Mesenchymal stem cell (in vitro differentiated cells and primary cell): ENCODE data around the gene GGACT.

Source experiments
- DNase-seq: peaks from one replicate; pipeline ENCODE4 v3.0.0-alpha.2; 2013
- H2AFZ ChIP-seq: one replicate; pipeline ENCODE4 v1.6.1; 2013; ENCODE audit warnings: low read depth, mild to moderate bottlenecking, control low read depth, inconsistent platforms, low read length, moderate library complexity
- H2AK5ac ChIP-seq: 2 replicates; pipeline ENCODE4 v1.6.1; 2013; ENCODE audit warnings: low read length, moderate library complexity, mild to moderate bottlenecking, inconsistent platforms; ENCODE audit not compliant: severe bottlenecking
- H2BK120ac ChIP-seq: one replicate; pipeline ENCODE4 v1.6.1; 2013; ENCODE audit warnings: low read depth, mild to moderate bottlenecking, inconsistent platforms, low read length, moderate library complexity
- H2BK12ac ChIP-seq, 2 experiments: one replicate each; pipeline ENCODE4 v1.6.1; 2013; ENCODE audit warnings: inconsistent platforms in 2 of 2, low read length in 2 of 2, mild to moderate bottlenecking in 2 of 2, moderate library complexity in 2 of 2, control low read depth in 1 of 2
- H2BK15ac ChIP-seq: one replicate; pipeline ENCODE4 v1.6.1; 2013; ENCODE audit warnings: mild to moderate bottlenecking, low read depth, inconsistent platforms; ENCODE audit not compliant: poor library complexity, severe bottlenecking
- H2BK5ac ChIP-seq: 2 replicates; pipeline ENCODE4 v1.6.1; 2013; ENCODE audit warnings: low read depth, mild to moderate bottlenecking, low read length, control low read depth, inconsistent platforms; ENCODE audit not compliant: poor library complexity, severe bottlenecking
- H3K14ac ChIP-seq, 2 experiments: one replicate each; pipeline ENCODE4 v1.6.1; 2013; ENCODE audit warnings: inconsistent platforms in 2 of 2, low read length in 2 of 2, control low read depth in 1 of 2, mild to moderate bottlenecking in 1 of 2, moderate library complexity in 1 of 2
- H3K18ac ChIP-seq, 2 experiments: one replicate each; pipeline ENCODE4 v1.6.1; 2013; ENCODE audit warnings: inconsistent platforms in 2 of 2, low read length in 2 of 2, control low read depth in 1 of 2, low read depth in 1 of 2, mild to moderate bottlenecking in 1 of 2
- H3K23ac ChIP-seq, 2 experiments: one replicate each; pipeline ENCODE4 v1.6.1; 2013; ENCODE audit warnings: inconsistent platforms in 2 of 2, low read length in 2 of 2, mild to moderate bottlenecking in 2 of 2, moderate library complexity in 2 of 2, control low read depth in 1 of 2
- H3K27ac ChIP-seq: 2 replicates; pipeline ENCODE4 v1.5.1; 2013; ENCODE audit warnings: mild to moderate bottlenecking, moderate library complexity, low read length, control low read depth, inconsistent platforms; ENCODE audit not compliant: poor library complexity, severe bottlenecking
- H3K27me3 ChIP-seq, 2 experiments: 2 replicates each; pipeline versions ENCODE4 v1.6.1 to v1.7.0; 2013; ENCODE audit warnings: low read length in 2 of 2, mild to moderate bottlenecking in 2 of 2, moderate library complexity in 2 of 2, control low read depth in 1 of 2, inconsistent platforms in 1 of 2; ENCODE audit not compliant: control insufficient read depth in 1 of 2, insufficient read depth in 1 of 2
- H3K36me3 ChIP-seq, 2 experiments: 2 replicates each; pipeline versions ENCODE4 v1.6.1 to v1.7.0; 2013; ENCODE audit warnings: low read length in 2 of 2, control low read depth in 1 of 2, inconsistent platforms in 1 of 2, low read depth in 1 of 2, mild to moderate bottlenecking in 1 of 2; ENCODE audit not compliant: insufficient read depth in 2 of 2, control insufficient read depth in 1 of 2
- H3K4ac ChIP-seq, 2 experiments: one replicate each; pipeline ENCODE4 v1.6.1; 2013; ENCODE audit warnings: inconsistent platforms in 2 of 2, low read length in 2 of 2, mild to moderate bottlenecking in 2 of 2, moderate library complexity in 2 of 2, control low read depth in 1 of 2, low read depth in 1 of 2
- H3K4me1 ChIP-seq: 2 replicates; pipeline ENCODE4 v1.6.1; 2013; ENCODE audit warnings: low read depth, low read length, control low read depth; ENCODE audit not compliant: control insufficient read depth, insufficient read depth
- H3K4me2 ChIP-seq: 2 replicates; pipeline ENCODE4 v1.6.1; 2013; ENCODE audit warnings: low read length, mild to moderate bottlenecking, inconsistent platforms; ENCODE audit not compliant: poor library complexity, severe bottlenecking
- H3K4me3 ChIP-seq, 2 experiments: 2 replicates each; pipeline versions ENCODE4 v1.5.1 to v1.7.0; 2013; ENCODE audit warnings: low read length in 2 of 2, mild to moderate bottlenecking in 2 of 2, control low read depth in 1 of 2, low read depth in 1 of 2; ENCODE audit not compliant: insufficient read depth in 1 of 2
- H3K79me1 ChIP-seq: replicated peaks from 2 replicates; pipeline ENCODE4 v1.6.1; 2013; ENCODE audit warnings: mild to moderate bottlenecking, control low read depth, low read length, inconsistent platforms; ENCODE audit not compliant: poor library complexity, severe bottlenecking
- H3K9ac ChIP-seq: 2 replicates; pipeline ENCODE4 v1.7.0; 2013; ENCODE audit warnings: mild to moderate bottlenecking, low read length, moderate library complexity
- H3K9me3 ChIP-seq: 2 replicates; pipeline ENCODE4 v1.7.0; 2013; ENCODE audit warnings: mild to moderate bottlenecking, low read length; ENCODE audit not compliant: control insufficient read depth
- H4K8ac ChIP-seq: one replicate; pipeline ENCODE4 v1.6.1; 2013; ENCODE audit warnings: inconsistent platforms, mild to moderate bottlenecking, low read length, moderate library complexity
- H4K91ac ChIP-seq: one replicate; pipeline ENCODE4 v1.6.1; 2013; ENCODE audit warnings: mild to moderate bottlenecking, low read length, inconsistent platforms
- WGBS: methylation state at CpG from one replicate; pipeline ENCODE4 v1.1.7; 2013; ENCODE audit warnings: mixed read lengths; 5-methylcytosine and 5-hydroxymethylcytosine counted together

Gene GGACT

GRCh38 chr13:100560498-100561157, 28.0 kb downstream of the GGACT start:
- Histone ChIP-seq H3K9ac (no peak overlapping the region), H3K4ac (no peak overlapping the region), H3K36me3 (no peaks in the 10 kb centered on the region), H3K27me3 (no peaks in the 10 kb centered on the region), H3K18ac (no peak overlapping the region), H2BK15ac (no peak overlapping the region), H4K91ac (no peak overlapping the region), H2AFZ (no peak overlapping the region), H3K79me1 (peaks cover 2% of the 10 kb centered on the region), H2BK12ac (no peak overlapping the region), H3K4me1 (peaks cover 6% of the 10 kb centered on the region), H3K4me2 (no peak overlapping the region), H3K14ac (no peak overlapping the region), H3K4me3 (no peak overlapping the region), H3K9me3 (peaks cover 1% of the 10 kb centered on the region), H3K23ac (no peak overlapping the region), H2BK5ac (no peak overlapping the region), H2BK120ac (no peak overlapping the region), H2AK5ac (no peak overlapping the region), H4K8ac (no peak overlapping the region), H3K27ac (no peak overlapping the region)
- no peak for DNase-seq
- WGBS: 86% methylated on average over 12 of the region's 15 CpGs

GRCh38 chr13:100559886-100560285, 28.7 kb downstream of the GGACT start:
- H2BK120ac ChIP-seq: no peak overlapping the region
- H3K9me3 ChIP-seq: no peaks in the 10 kb centered on the region
- 95% methylated on average over 6 of the region's 8 CpGs for WGBS
- peaks cover 2% of the 10 kb centered on the region for H3K79me1 ChIP-seq
- no peak overlapping the region for H4K91ac ChIP-seq
- no peak overlapping the region for H3K23ac ChIP-seq
- H3K36me3 ChIP-seq: no peaks in the 10 kb centered on the region
- no peak overlapping the region for H2AFZ ChIP-seq
- H3K4me2 ChIP-seq: no peak overlapping the region
- no peak overlapping the region for H3K18ac ChIP-seq
- no peak overlapping the region for H2BK12ac ChIP-seq
- no peaks in the 10 kb centered on the region for H3K27me3 ChIP-seq
- DNase-seq: no peak
- no peak overlapping the region for H3K27ac ChIP-seq
- no peak overlapping the region for H4K8ac ChIP-seq
- H3K4ac ChIP-seq: no peak overlapping the region
- H3K14ac ChIP-seq: no peak overlapping the region
- no peak overlapping the region for H3K4me3 ChIP-seq
- H2AK5ac ChIP-seq: no peak overlapping the region
- peaks cover 6% of the 10 kb centered on the region for H3K4me1 ChIP-seq
- H2BK5ac ChIP-seq: no peak overlapping the region
- no peak overlapping the region for H3K9ac ChIP-seq
- no peak overlapping the region for H2BK15ac ChIP-seq

GRCh38 chr13:100552755-100553154, 35.8 kb downstream of the GGACT start:
- no peaks in the 10 kb centered on the region for H3K9me3 ChIP-seq
- 91% methylated on average over 11 of the region's 11 CpGs for WGBS

GRCh38 chr13:100549316-100549715, 39.3 kb downstream of the GGACT start:
- Histone ChIP-seq H3K4ac (no peak overlapping the region), H3K4me3 (no peak overlapping the region), H2BK5ac (no peak overlapping the region), H3K14ac (no peak overlapping the region), H2BK12ac (no peak overlapping the region), H4K91ac (no peak overlapping the region), H2AK5ac (no peak overlapping the region), H2BK15ac (no peak overlapping the region), H3K9ac (no peak overlapping the region), H2BK120ac (no peak overlapping the region), H3K27me3 (no peaks in the 10 kb centered on the region), H3K36me3 (peaks cover 0 to 9% of the 10 kb centered on the region in 2 experiments), H4K8ac (no peak overlapping the region), H3K4me1 (peaks cover 19% of the 10 kb centered on the region), H2AFZ (no peak overlapping the region), H3K4me2 (no peak overlapping the region), H3K9me3 (no peaks in the 10 kb centered on the region), H3K23ac (no peak overlapping the region), H3K79me1 (peaks cover 7% of the 10 kb centered on the region), H3K27ac (no peak overlapping the region), H3K18ac (no peak overlapping the region)
- 93% methylated on average over 9 of the region's 9 CpGs for WGBS
- DNase-seq: no peak

More at GRCh38 chr13:100552755-100553154, 35.8 kb downstream of the GGACT start:
- Histone ChIP-seq H4K91ac (no peak overlapping the region), H2BK120ac (no peak overlapping the region), H3K4me1 (peaks cover 4% of the 10 kb centered on the region), H2BK5ac (no peak overlapping the region), H3K4ac (no peak overlapping the region), H3K79me1 (peaks cover 7% of the 10 kb centered on the region), H3K4me3 (no peak overlapping the region), H2AK5ac (no peak overlapping the region), H3K23ac (no peak overlapping the region), H3K36me3 (no peaks in the 10 kb centered on the region), H3K14ac (no peak overlapping the region), H3K4me2 (no peak overlapping the region), H2BK15ac (no peak overlapping the region), H2BK12ac (no peak overlapping the region), H3K9ac (no peak overlapping the region), H2AFZ (no peak overlapping the region), H3K27ac (no peak overlapping the region), H3K27me3 (no peaks in the 10 kb centered on the region), H3K18ac (no peak overlapping the region), H4K8ac (no peak overlapping the region)
- no peak for DNase-seq
